Upper lobe of left lung (tissue), 6 donors: Measurements from ENCODE around the gene HCLS1. TPM values are rescaled to one million over a fixed set of nuclear protein-coding genes. Genes with fewer than 3 reads are reported as not detected.
A peak's percentile ranks its signal among the peaks of the same experiment; 100 is the strongest.

Experiments used
- ATAC-seq, 2 donors: fragments of 200-7000 bp; cut with Tn5 transposase; one replicate each; pipeline ENCODE4 v1.9.1; 2022; ENCODE audit warnings: mild to moderate bottlenecking in 2 of 2, moderate library complexity in 2 of 2; ENCODE audit not compliant: low FRiP score in 2 of 2
- DNase-seq, 2 donors: peaks; one replicate each; pipeline ENCODE4 v3.0.0-alpha.2; 2019 to 2020
- H3K27ac ChIP-seq, 4 donors: fragments of 200-600 bp; sonication (generic); one replicate each; pipeline ENCODE4 v1.5.1; 2016 to 2019
- H3K27me3 ChIP-seq, 4 donors: fragments of 200-600 bp; sonication (generic); one replicate each; pipeline ENCODE4 v1.5.1; 2017 to 2019
- H3K36me3 ChIP-seq, 4 donors: fragments of 200-600 bp; sonication (generic); one replicate each; pipeline ENCODE4 v1.5.1; 2016 to 2019
- H3K4me1 ChIP-seq, 4 donors: fragments of 200-600 bp; sonication (generic); one replicate each; pipeline ENCODE4 v1.5.1; 2018 to 2019
- H3K4me3 ChIP-seq, 4 donors: fragments of 200-600 bp; sonication (generic); one replicate each; pipeline ENCODE4 v1.5.1; 2017 to 2019; ENCODE audit warnings: mild to moderate bottlenecking in 2 of 4, moderate library complexity in 1 of 4
- H3K9me3 ChIP-seq, 4 donors: fragments of 200-600 bp; sonication (generic); one replicate each; pipeline ENCODE4 v1.5.1; 2018 to 2019
- CTCF ChIP-seq, 6 experiments: fragments of 450-650 bp in 4 of 6; fragments of 200-600 bp in 2 of 6; sonication (generic) in 2 of 6; IDR thresholded peaks; one replicate each; pipeline ENCODE4 v1.5.1; 2016 to 2019; ENCODE audit warnings: antibody characterized with exemption in 6 of 6
- EP300 ChIP-seq, 4 donors: sonication (generic); formaldehyde crosslinking; IDR thresholded peaks; one replicate each; pipeline ENCODE4 v1.5.1; 2017; ENCODE audit warnings: antibody characterized with exemption in 4 of 4, control low read depth in 2 of 4
- POLR2A ChIP-seq, 4 donors: fragments of 450-650 bp; IDR thresholded peaks; one replicate each; pipeline ENCODE4 v1.5.1; 2016 to 2017; ENCODE audit warnings: antibody characterized with exemption in 4 of 4, mild to moderate bottlenecking in 2 of 4
- POLR2AphosphoS5 ChIP-seq, 2 donors: sonication (generic); formaldehyde crosslinking; IDR thresholded peaks; one replicate each; pipeline ENCODE4 v1.5.1; 2017; ENCODE audit warnings: antibody characterized with exemption in 2 of 2
- WGBS, 2 donors: methylation state at CpG; one replicate each; pipeline ENCODE4 v1.1.5; 2017 to 2018; 5-methylcytosine and 5-hydroxymethylcytosine counted together
- total RNA-seq, 6 donors: library from RNA; depleted of rRNA in 4 of 6; stranded (reverse); fragments of >200 nt in 4 of 6; gene quantifications; one replicate each; pipeline versions ENCODE4 v1.1.0 to v1.2.1, GENCODE V29; 2016 to 2021
- donor health status: DM: no; HTN: no; CAD: no; lungs with moderate emphysema.
- donor health status: DM: no; HTN: yes; CAD: no; lungs with severe emphysema.

Gene HCLS1
- total RNA-seq, 6 donors from 2014 or later: 71.7 to 234 (median 110) TPM

DNA sequence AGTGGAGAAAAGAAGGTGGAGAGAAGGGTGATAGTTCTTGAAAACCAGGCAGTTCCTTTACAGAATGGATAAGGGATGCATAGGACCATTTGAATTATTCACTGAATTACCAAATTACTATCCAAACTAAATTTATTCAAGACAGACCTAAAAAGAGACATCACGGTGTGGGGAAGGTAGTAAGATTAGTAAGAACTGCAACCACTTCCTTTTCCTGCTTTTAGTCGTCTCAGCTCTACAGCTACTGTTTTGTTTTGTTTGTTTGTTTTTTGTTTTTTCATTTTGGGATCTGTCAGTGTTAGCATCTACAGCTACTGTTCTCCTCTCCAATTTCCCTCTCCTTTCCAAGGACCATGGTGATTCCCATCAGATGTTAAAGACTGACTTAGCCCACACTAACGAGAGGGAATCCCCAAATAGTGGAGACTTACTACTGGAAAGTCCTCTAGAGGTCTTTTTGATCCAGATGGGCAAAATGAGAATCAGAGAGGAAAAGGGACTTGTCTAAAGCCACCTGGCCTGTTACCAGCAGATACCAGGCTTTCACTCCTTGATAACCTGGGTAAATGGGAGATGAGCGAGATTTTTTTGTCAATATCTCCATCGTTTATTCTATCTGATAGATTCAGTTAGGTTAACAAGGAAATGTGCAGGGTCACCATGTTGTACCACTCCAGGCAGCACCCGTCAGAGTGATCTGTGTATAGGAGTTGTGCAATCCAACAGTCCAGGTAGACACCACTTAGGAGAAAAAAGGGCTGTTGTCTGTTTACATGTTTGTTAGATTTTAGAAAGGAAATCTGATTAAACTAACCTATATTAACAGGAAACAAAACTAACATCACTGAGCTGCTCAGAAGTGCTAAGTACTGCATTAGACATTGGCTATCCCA is 6.0 kb downstream of the HCLS1 start:
- no peaks in the 10 kb centered on the region for H3K9me3 ChIP-seq
- TF ChIP-seq CTCF (IDR thresholded peaks at IDR 0.05): no peak
- no peak for TF ChIP-seq EP300 (IDR thresholded peaks at IDR 0.05)
- TF ChIP-seq POLR2AphosphoS5 (IDR thresholded peaks at IDR 0.05): no peak
- TF ChIP-seq POLR2A (IDR thresholded peaks at IDR 0.05): no peak
- no peak for ATAC-seq
- H3K4me3 ChIP-seq: no peak overlapping the region
- no peak for DNase-seq
- peak overlapping the region in 2 of 4 donors; percentile 13 to 15 for H3K27ac ChIP-seq
- peaks cover 5 to 18% (median 10%) of the 10 kb centered on the region in 4 donors for H3K4me1 ChIP-seq
- H3K36me3 ChIP-seq: no peaks in the 10 kb centered on the region
- WGBS, 2 donors: 69 to 76% methylated on average over 6 of the region's 6 CpGs
- H3K27me3 ChIP-seq: no peaks in the 10 kb centered on the region

- Histone ChIP-seq H3K36me3 (no peaks in the 10 kb centered on the region), H3K27me3 (no peaks in the 10 kb centered on the region), H3K27ac (no peak overlapping the region), H3K4me3 (no peak overlapping the region), H3K4me1 (peaks cover 0 to 11% (median 2%) of the 10 kb centered on the region in 4 donors), H3K9me3 (no peaks in the 10 kb centered on the region)
- DNase-seq (no peak), ATAC-seq (no peak)
- TF ChIP-seq CTCF (IDR thresholded peaks at IDR 0.05) (no peak), EP300 (IDR thresholded peaks at IDR 0.05) (no peak), POLR2A (IDR thresholded peaks at IDR 0.05) (no peak), POLR2AphosphoS5 (IDR thresholded peaks at IDR 0.05) (no peak)
These were observed 9.0 kb downstream of the HCLS1 start for GRCh38 chr3:121651684-121652083.

DNA sequence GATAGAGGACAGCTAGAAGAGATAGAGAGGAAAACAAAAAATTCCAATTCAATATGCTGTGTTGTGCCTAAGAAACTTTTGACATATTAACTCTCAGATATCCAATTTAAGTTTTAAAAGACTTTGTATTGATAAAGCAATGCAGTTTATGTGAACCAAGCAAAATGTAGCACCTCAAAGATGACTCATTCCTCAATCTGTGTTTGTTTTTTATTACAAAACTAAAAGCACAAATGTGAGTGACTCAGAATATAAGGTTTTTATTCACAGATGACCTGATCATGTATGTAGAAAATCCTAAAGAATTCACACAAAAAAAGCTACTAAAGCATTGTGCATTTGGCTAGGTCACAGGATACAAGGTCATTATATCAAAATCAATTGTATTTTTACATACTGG is 11.1 kb downstream of the HCLS1 start:
- TF ChIP-seq EP300 (IDR thresholded peaks at IDR 0.05) (no peak), POLR2AphosphoS5 (IDR thresholded peaks at IDR 0.05) (no peak), CTCF (IDR thresholded peaks at IDR 0.05) (no peak), POLR2A (IDR thresholded peaks at IDR 0.05) (no peak)
- H3K9me3 ChIP-seq: no peaks in the 10 kb centered on the region
- H3K4me3 ChIP-seq: no peak overlapping the region
- DNase-seq (no peak), ATAC-seq (no peak)
- no peaks in the 10 kb centered on the region for H3K27me3 ChIP-seq
- H3K36me3 ChIP-seq: peaks cover 0 to 5% (median under 1%) of the 10 kb centered on the region in 4 donors
- H3K27ac ChIP-seq: no peak overlapping the region
- H3K4me1 ChIP-seq: peaks cover 0 to 11% (median 2%) of the 10 kb centered on the region in 4 donors

GRCh38 chr3:121648219-121648958 is 12.3 kb downstream of the HCLS1 start:
- ATAC-seq: no peak
- 79 to 84% methylated on average over 6 of the region's 6 CpGs for WGBS, 2 donors
- peaks cover 0 to 7% (median 2%) of the 10 kb centered on the region in 4 donors for H3K4me1 ChIP-seq
- no peaks in the 10 kb centered on the region for H3K9me3 ChIP-seq
- no peak for TF ChIP-seq EP300 (IDR thresholded peaks at IDR 0.05)
- no peak for TF ChIP-seq POLR2A (IDR thresholded peaks at IDR 0.05)
- no peak for TF ChIP-seq POLR2AphosphoS5 (IDR thresholded peaks at IDR 0.05)
- no peak for TF ChIP-seq CTCF (IDR thresholded peaks at IDR 0.05)
- H3K27me3 ChIP-seq: no peaks in the 10 kb centered on the region
- no peak overlapping the region for H3K27ac ChIP-seq
- DNase-seq: no peak
- H3K4me3 ChIP-seq: no peak overlapping the region
- H3K36me3 ChIP-seq: peaks cover 2 to 15% (median 8%) of the 10 kb centered on the region in 4 donors
